HG02981 (cell line): ENCODE results near the gene PRKAR2B.
"Not testable (repeated sequence)": the region's sequence is repeated elsewhere in the genome, so short reads cannot be mapped to it uniquely, and the experiment has no call there.

Experiments
- ATAC-seq: cut with Tn5 transposase; IDR thresholded peaks from one replicate; pipeline ENCODE4 v1.9.1; 2021; ENCODE audit warnings: mild to moderate bottlenecking, moderate library complexity; ENCODE audit not compliant: unreplicated experiment

The PRKAR2B gene

GRCh38 chr7:107151538-107151937 lies 107.0 kb downstream of the PRKAR2B start:
- ATAC-seq, result no peak

- no peak for ATAC-seq
These were observed 107.5 kb downstream of the PRKAR2B start for GRCh38 chr7:107152011-107152410.

DNA sequence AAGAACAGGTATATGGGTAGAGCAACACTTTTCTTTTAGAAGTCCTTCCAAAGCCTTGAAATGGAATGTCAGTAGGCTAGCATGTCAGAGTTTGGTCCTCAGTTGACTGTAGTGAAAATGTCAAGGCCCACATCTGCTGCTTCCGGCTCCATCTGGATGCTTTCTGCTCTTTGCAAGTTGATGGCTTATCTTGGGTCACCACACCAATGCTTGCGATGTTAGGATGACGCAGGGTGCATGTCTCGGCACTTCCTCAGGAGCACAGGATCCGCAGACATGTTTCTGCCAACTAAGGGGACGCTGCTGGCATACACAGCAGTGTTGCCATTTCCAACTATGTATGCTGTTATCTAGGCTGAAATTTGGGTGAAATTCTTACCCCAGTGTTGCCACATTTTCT lies 110.3 kb downstream of the PRKAR2B start:
- no peak for ATAC-seq

GRCh38 chr7:107155726-107156125 lies 111.2 kb downstream of the PRKAR2B start:
- ATAC-seq, result not testable (repeated sequence)

DNA sequence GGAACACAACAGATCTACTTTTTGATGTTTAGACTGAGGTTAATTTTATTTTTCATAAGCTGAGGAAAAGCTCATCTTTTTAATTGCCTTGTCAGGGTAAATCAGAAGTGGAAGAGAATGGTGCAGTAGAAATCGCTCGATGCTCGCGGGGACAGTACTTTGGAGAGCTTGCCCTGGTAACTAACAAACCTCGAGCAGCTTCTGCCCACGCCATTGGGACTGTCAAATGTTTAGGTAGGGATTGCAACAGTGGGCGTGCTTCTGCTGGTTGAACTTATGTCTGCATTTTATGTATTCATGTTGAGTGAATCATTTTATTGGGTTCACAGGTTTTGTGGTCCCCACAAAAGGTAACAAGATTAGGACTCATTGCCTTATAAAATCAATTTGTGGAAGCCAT lies 112.6 kb downstream of the PRKAR2B start:
- no peak for ATAC-seq

GRCh38 chr7:107158028-107158427 lies 113.5 kb downstream of the PRKAR2B start:
- ATAC-seq, result no peak

- ATAC-seq, result no peak
These were observed 115.9 kb downstream of the PRKAR2B start for GRCh38 chr7:107160389-107160788.

DNA sequence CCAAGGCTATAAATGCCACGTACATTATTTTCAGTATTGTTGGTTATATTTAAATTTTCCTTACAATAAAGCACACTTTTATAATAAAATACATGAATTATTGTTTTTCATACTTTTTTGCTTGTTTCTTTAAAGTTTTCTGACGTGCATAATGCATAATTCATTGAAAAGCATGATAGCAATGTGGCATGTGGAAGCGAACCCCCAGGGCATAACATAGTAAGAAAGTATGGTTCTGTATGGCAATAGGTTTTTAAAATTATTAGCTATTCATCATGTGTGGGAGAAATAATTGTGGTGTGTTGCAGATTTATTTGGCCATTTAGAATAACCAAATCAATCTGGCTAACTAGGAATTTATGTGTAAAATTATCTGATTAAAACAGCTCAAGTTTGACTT lies 116.9 kb downstream of the PRKAR2B start:
- no peak for ATAC-seq

GRCh38 chr7:107162475-107162874 lies 118.0 kb downstream of the PRKAR2B start:
- ATAC-seq, result no peak

GRCh38 chr7:107164092-107164491 lies 119.6 kb downstream of the PRKAR2B start:
- no peak for ATAC-seq

GRCh38 chr7:107165341-107165740 lies 120.8 kb downstream of the PRKAR2B start:
- ATAC-seq, result no peak

GRCh38 chr7:107166736-107167426 lies 122.4 kb downstream of the PRKAR2B start:
- ATAC-seq, result no peak

DNA sequence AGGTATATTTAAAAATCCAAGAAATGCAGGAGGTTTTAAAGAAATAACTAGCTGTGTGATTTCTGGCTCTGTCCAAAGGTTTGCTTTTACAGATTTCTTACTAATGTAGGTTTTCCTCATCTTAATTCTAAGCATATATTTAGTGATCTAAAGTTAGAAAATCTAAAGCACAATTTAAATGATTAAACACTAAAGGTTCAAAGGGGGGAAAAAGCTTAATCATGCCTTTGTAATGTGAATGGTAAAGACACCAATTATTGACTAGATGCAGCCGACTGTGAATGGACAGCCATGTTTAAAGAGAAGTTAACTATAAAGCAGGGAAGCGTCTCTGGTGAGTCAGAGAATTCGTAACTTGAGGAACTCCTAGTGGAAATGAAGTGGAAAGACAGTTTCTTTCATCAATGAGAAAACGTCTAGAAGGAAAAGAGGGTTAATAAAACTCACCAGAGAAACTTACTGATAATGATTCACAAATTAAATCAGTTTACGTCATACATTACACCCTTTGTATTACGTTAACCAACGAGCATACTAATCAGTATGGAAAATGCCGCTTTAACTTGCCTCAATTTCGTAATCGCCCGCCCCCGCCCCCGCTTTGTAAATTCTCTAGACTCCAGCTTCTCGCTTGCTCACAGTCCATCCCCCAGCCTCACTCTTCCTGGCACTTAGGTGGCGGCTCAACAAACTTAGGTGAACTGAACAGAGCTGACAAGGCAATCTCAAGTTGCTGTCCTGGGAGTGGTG lies 123.2 kb downstream of the PRKAR2B start:
- ATAC-seq, result no peak

DNA sequence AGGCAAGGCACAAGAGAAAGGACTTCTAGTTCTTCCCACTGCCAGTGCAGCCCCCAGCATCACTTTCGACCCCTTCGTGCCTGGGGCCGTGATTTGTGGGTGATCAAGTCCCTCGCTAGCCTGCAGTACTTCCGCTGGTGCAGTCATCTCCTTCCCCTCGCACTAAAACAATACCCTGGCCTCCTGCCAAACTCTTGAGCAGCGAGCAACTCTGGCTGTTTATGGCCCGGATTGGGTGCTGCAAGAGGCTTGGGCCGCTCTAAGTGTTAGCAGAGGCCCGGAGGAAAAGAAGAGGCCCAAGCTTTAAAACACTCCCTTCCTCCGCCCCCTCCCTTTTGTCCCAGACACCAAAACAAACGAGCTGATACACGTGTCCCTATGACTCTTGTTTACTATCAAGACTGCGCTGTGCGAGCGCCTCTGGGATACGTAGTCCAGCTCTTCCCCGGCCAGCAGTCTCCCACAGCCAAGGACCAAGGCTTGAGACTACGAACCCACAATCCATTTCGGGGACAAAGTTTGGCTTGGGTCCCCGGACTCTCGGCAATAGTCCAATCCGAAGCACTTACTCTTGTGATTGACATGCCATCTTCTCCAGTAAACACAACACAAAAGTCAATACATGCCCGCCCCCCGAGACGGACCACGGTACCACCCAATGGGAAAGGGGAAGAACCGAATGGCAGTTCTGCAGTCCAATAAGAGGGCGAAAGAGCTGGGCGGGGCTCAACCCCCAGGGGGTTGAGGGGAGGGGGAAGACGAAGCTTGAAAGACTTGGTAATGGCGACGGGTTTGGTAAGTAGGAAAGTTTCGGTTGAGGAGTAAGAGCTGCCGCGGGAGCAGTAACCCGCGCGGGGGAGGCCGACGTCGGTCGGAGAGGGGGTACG lies 124.0 kb downstream of the PRKAR2B start, which contains the start of gene HBP1:
Gene HBP1 (plus strand): TSS at position 771 of the 887 bp plus-strand sequence. CDS start 10,891 bp downstream, outside the sequence.
- ATAC-seq, result peak; percentile 86

DNA sequence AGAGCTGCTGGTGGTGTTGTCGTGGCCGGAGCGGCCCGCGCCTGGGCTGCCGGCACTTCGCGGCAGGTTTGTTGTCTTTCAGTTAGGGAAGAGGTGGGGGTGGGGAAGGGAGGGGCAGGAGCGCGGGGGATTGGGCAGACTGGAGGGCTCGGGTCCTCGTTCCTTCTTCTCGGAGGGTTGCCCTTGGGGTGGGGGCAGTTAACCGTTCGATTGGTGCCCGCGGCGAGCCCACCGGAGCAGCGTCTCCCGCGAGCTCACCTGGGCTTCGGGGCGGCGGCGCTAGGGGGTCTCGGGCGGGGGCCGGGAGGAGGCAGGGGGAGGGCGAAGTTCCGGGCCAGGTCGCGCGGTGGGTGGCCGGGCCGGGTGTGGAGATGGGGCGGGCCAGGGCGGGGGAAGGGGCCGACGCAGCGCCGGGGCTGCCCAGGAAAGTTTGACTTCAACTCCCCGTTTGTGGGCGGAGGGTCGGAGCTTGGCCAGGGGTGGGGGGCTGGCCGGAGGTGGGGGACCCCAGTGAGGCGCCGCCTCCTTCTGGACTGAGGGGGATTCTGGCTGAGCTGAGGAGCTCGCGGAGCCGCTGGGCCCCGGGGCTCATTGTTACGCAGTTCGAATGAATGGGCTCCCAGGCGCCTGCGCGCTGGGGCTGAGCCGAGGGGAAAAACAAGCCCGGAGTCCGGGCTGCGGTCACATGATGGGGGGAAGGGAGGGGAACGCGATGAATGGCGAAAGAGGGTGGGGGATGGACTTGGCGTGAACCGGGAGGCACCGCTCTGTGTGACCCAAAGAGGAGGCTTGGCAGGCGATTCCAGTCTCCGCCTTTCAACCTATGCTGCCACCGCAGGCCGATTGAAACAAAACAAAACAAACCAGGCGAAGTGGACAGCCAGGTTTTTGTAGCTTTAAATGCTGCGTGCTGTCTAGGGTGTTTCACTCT lies 124.9 kb downstream of the PRKAR2B start:
- peak; percentile 22 for ATAC-seq

DNA sequence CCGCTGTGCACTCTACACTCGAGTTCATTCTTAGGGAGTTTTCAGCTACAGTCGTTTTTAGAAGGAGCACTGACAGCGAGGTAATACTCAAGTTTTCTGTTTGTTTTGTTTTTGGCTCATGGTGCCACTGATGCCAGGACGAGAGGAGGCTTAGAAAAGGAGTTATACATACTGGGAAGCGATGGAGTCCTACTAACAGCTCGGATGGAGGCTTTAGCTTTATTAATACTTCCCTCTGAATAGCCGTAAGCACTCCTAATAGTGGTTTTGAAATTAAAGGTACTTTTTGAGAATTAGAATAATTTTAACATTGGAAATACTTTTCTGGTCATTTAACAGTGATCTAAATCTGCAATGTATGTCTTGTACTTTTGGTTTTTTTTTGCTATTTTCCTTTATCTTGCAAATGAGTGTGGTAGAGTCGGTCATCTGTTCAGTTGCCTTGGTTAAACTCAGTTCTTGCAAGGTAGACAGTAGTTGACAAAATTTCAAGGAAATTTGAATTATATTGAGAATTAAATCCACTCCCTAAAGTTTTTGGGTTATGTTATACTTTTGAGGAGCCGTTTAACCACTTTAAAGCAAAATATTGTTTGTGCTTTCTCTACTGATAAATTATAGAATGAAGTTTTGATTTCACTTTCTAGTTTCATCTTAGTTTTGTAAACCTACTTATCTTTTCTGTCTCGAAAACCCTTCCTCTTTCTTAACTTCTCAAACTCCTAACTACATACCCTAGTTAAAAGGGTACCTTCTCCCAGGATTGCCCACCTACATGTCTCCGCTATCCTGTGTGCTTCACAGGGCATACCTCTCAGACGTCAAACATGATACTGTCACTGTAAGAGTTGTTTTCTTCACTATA lies 125.8 kb downstream of the PRKAR2B start:
- ATAC-seq, result no peak

GRCh38 chr7:107171496-107171895 lies 127.0 kb downstream of the PRKAR2B start:
- no peak for ATAC-seq

GRCh38 chr7:107172276-107173032 lies 127.9 kb downstream of the PRKAR2B start:
- ATAC-seq, result no peak

DNA sequence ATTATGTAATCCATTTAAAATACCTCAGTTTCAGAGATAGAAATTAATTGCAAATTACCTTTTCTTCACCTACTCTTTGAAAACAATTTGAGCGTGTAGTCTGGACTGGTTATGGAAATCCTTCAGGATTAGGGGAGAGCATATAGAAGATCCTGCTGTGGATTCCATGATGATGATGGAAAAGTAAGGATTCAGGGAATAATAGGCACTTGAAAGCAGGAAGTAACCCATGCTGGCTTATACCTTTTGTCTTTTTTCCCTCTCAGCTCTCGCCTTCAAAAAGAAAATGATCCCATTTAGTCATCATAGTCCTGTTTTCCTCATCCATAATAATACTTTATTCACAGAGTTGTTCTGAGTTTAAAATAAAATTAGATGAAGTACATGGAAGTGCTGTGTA lies 128.7 kb downstream of the PRKAR2B start:
- ATAC-seq, result no peak
